GM18909 (cell line): ENCODE measurements around the gene GPR153.

Experiments
- ATAC-seq: cut with Tn5 transposase; IDR thresholded peaks from one replicate; pipeline ENCODE4 v1.9.1; 2021; ENCODE audit warnings: mild to moderate bottlenecking; ENCODE audit not compliant: unreplicated experiment, poor library complexity

GPR153 gene

DNA sequence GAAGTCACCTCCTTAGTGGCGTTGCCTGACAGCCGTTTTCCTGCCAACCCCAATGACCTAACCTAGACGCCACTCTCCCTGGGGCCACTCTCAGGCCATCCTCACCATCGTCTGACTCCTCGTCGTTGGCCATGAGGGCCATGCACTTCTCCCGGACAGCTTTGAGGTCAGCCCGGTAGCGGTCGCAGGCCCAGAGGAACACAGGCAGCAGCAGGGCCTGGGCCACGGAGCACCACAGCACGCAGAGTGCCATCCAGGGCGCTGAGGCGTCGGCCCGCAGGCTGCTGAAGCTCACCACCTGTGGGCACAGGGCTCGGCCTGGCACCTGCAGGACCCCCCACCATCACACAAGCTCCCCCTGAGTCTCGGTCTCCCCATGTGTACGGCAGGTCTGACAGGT lies 9.7 kb downstream of the GPR153 start:
- no peak for ATAC-seq

DNA sequence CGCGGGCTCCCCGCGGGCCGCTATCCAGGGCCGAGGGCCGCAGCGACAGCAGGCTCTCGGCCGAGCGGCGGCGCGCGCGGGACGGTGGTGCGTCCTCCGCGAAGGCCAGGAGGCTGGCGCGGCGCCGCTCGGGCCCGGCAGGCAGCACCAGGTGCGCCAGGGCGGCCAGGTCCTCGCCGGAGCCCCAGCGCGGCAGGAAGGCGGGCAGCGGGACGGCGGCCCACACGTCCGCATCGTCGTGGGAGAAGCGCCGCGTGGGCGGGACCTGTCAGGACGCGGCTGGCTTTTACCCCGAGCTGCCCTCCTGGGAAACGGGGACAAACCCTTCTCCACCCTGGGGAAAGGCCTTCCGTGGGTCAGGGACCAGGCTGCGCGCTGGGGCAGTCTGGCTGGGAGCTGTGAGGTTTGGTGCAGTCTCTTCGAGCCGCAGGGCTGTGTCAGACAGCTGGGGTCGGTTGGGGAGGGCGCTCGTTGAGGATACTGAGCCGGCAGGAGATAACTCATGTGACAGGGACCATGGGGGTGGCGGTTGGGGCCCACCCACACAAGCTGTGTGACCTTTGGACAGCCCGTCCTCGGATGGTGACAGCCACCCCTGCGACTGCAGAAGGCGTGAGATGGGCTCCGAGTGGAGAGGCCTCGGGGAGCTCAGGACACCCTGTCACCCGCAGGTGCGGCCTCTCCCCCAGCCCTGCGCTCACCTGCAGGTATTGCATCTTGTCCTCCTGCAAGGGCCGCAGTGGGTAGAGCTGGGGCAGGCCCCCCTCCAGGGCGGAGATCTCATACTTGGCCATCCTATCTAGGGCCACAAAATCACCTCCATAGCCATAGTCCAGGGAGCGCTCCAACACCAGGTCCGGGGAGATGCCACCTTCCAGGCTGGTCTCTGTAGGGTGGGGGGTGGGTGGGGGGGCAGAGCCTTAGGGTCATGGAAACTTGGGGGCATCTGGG lies 10.9 kb downstream of the GPR153 start:
- no peak for ATAC-seq

DNA sequence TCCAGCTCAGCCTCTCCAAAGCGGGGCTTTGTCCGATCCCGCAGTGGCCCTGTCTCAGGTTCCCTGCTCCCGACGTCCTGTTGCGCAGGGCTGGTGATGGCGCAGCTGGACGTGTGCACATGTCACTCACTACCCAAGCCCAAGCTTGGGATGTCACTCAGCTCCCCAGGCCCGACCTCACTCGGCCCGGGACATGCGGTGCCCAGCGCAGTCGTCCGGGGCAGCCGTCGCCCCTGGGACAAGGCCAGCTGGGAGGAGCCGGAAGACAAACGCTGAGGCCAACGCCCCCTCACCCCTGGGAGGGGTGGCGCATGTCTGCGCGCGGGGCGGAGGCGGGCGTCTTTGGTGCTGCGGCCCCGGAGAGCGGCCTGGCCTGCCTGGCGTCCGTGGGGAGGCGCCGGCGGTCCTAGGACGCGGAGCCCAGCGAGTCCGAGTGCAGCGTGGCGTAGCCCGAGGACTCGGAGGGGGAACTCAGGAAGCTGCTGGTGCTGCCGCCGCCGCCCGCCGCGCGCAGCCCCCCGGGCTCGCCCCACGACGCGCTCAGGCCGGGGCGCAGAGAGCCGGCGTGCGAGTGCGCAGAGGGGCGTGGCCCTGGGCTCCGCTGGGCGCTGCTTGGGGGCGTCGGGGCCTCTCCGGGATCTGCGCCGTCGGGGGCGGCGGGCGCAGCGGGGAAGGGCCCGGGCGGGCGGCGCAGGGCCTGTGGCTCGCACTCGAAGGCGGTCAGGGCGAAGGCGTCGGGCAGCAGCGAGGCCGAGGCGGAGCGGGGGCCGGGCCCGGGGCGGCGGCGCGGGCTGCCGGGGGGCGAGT lies 11.8 kb downstream of the GPR153 start:
- no peak for ATAC-seq

GRCh38 chr1:6248161-6248776 lies 12.6 kb downstream of the GPR153 start:
- ATAC-seq, result no peak

DNA sequence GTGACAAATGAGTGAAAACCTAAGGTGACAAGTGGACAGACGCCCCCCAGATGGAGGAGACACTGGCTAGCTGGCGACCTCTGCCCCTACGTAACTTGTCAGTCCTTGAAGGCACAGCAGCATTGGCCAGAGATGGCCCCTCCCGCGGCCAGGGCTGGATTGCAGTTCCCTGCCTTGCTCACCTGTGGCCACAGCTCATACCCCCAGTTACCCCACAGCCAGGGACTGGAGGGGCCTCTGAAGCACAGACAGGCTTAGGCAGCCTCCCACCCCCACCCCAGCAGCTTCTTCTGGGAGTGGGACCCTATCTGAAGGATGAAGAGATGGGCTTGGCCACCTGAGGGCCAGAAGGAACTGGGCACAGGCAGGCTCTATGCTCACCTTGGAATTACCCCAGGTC lies 13.2 kb downstream of the GPR153 start:
- ATAC-seq, result no peak

DNA sequence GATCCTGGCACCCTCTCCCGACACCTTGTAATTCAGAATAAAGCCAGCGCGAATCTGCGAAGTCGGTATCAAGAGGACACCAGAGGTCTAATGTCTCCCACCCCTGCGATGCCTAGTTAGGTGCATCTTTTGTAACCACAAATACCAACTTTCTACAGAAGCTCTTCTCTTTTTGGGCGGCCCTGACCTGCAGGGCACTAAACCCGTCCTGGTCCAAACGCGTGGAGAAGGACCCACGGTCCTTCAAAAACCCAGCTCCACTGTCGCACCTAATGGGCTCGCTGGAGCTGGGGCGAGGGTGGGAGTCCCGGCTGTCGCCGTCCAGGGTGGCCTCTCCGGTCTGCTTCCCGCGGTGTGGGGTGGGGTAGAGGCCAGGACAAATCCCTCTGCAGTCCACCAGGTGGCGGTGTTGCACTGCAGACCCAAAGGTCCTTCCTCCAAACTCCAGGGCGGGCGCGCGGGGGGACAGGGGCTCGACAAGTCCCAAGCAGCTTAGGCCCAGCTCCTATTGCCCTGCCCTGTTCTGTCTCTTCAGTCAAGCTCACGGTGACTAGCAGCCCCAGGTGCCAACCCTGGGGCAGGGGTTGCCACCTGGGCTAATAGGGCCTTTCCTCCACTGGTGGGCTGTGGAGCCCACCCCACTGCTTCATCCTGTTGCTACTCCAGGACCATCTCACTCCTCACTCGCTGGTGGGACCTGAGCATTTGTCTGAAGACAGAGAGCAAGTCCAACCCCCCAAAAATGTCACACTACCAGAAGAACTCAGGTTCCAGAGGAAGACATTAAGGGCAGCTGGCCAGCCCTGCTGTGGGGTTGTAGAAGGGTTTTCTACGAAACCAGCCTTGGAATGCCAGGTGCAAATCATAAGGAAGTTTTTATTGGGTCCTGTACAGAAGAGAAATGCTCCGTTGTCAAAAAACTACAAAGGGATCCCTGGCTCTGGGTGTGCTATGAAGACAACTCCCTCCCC lies 14.1 kb downstream of the GPR153 start:
- ATAC-seq, result no peak

- no peak for ATAC-seq
Measured at GRCh38 chr1:6245869-6246496, 14.9 kb downstream of the GPR153 start.

DNA sequence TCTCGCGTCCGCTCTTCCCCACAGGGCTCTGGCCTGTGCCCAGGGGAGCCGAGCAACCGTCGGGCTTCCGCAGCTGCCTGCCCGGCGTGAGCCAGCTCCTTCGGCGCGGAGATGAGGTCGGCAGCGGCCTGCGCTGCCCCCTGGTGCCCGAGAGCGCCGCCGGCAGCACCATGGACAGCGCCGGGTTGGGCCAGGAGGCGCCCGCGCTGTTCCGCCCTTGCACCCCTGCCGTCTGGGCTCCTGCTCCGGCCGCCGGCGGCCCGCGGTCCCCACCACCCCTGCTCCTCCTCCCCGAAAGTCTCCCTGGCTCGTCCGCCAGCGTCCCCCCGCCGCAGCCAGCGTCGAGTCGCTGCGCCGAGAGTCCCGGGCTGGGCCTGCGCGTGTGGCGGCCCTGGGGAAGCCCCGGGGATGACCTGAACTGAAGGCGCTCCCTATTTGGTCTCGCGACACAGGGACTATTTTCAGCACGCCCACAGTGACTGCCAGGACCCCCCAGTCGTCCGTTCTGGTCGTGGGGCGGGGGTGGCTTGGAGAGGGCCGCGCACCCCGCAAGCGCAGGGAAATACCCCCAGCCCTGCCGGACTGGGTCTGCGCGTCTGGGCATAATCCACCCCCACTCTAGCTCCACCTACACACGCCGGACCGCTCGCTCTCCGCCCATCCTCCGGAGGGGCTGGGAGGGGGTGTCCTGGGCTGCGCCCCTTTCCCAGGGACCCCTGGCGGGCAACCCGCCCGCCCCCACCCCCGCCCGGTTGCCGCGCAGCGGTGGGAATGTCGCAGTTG lies 15.6 kb downstream of the GPR153 start:
- ATAC-seq, result peak; percentile 55

DNA sequence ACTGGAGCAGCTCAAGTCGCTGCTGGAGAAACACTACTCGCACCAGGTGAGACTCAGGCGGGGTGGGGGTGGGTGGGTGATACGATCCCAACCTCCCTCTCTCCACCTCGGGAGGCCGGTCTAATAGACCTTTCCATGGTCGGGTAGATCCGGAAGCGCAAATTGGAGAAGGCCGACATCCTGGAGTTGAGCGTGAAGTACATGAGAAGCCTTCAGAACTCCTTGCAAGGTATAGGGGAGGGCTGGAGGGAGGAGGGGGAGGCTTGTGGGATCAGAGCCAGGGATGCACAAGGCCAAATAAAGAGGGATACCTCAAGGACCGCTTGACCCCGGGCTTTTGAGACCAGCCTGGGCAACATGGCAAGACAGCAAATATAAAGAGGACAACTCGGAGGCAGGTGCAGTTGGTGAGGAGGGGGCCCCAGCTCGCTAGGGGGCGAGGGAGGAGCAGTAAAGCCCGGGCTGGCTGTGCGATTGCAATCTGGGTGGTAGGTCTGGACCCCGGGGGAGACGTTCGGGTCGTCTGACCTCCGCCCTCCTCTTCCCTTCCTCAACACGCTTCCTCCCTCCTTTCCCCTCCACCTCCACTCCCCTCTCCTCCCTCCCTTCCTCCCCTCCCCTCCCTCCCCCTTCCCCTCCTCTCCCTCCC lies 16.4 kb downstream of the GPR153 start:
- ATAC-seq, result no peak

GRCh38 chr1:6243993-6244392 lies 16.9 kb downstream of the GPR153 start, which contains the start of gene HES3:
Gene HES3 (plus strand): TSS chr1:6244179. CDS start chr1:6244366, 187 bp downstream.
- no peak for ATAC-seq

GRCh38 chr1:6243053-6243834 lies 17.7 kb downstream of the GPR153 start:
- ATAC-seq, result no peak

DNA sequence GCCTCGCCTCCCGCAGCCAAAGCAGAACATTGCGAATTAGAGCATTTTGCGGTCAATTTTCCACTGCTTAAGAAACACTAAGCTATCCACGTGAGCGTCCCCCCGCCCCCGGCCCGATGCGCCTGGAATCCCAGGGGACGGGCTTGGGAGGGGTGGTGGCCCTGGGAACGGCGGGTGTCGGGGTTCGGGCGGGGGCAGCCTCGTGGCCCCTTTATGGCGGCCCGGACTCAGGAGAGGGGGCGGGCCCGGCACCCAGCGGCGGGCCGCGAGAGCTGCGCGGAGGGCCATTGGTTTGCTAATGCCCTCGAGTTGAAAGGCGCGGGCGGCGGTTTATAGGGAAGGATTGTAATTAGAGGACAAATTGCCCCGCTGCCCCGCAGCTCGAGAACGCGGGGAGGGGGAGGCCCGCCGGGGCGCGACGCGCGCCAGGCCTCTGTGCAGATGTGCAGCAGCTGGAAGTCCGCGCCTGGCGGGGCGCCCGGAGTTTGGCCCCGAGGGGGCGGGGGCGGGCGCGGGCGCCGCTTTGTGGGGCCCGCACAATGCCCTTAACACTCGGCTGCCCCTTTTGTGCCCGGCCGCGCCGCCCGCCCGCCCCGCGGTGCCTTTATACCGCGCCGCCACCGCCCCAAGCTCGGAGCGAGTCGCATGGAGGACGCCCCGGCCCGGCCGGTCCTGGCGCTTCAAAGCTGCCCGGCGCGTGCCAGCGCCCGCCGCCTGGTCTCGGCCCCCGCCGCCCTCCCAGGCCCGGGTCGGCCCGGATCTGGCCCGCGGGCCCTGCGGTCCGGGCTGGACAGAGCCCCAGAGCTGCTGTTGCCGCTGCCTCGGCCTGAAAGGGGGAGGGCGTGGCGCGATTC lies 18.8 kb downstream of the GPR153 start:
- no peak for ATAC-seq

DNA sequence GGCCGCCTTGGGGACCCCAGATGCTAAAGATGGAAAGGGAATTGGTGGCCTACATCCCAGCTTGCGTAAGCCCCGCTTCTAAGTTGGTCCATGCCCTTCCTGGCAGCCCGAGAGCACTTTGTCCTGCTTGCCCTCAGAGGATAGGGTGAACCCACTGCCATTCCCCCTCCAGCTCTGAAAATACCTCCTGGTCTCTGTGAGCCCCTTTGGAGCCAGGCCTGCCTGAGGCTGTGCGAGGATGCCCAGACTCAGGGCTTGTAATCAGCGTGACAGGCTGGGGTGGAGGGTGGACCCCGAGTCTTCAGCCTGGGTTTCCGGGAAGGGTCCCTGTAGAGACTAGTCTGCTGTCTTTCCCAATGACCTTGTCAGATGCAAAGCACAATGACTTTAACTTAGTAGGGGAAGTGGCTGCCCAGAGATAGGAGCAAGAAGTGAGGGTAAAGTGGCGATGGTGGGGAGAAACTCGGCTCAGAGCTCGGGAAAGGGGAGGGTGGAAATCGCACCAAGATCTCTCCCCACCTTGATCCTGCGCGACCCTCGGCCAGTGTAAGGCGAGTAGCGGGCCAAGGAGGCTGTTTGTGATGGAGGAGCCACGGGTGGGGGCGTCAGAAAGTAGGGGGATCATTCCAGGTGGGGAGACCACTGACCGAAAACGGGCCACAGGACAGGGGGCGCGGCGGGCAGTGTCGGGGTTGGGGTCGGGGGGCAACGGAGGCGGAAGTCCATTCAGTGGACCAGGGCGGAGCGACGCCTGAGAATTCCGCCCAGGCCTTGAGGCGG lies 19.6 kb downstream of the GPR153 start:
- no peak for ATAC-seq

- no peak for ATAC-seq
Measured at GRCh38 chr1:6239950-6240768, 20.7 kb downstream of the GPR153 start.
